GM18951 (cell line): ENCODE results near the gene PCBP4.

Experiments
- POLR2A ChIP-seq: IDR thresholded peaks from 4 replicates; pipeline ENCODE4 v1.6.1; 2011; ENCODE audit warnings: mild to moderate bottlenecking; ENCODE audit not compliant: insufficient read length, insufficient read depth; ENCODE audit errors: extremely low read depth
- in situ Hi-C: fragments of 300-500 bp; cut with MboI; formaldehyde crosslinking; loops from one replicate; pipeline ENCODE4 v1.12.0; 2022; ENCODE audit warnings: low sequenced_read_pairs, mixed read lengths, inconsistent platforms; ENCODE audit not compliant: unreplicated experiment

The PCBP4 gene

GRCh38 chr3:51974963-51975851, 8.0 kb upstream of the PCBP4 start, which contains the start of gene ABHD14A:
TSS of gene ABHD14A (plus strand) at chr3:51975064. CDS start at chr3:51975136, 72 bp downstream.
- TF ChIP-seq POLR2A = peak; percentile 93
- in situ Hi-C loops = no loop called here

- in situ Hi-C loops = no loop called here
- TF ChIP-seq POLR2A = no peak
These were observed 7.2 kb upstream of the PCBP4 start for GRCh38 chr3:51974277-51974962.

- in situ Hi-C loops = no loop called here
- TF ChIP-seq POLR2A = no peak
These were observed 4.1 kb upstream of the PCBP4 start for GRCh38 chr3:51971350-51971749.

GRCh38 chr3:51970606-51971300, 3.5 kb upstream of the PCBP4 start:
- in situ Hi-C loops = no loop called here
- no peak for TF ChIP-seq POLR2A

- TF ChIP-seq POLR2A = no peak
- in situ Hi-C loops = no loop called here
These were observed 2.6 kb upstream of the PCBP4 start for GRCh38 chr3:51969841-51970240.

- in situ Hi-C loops = no loop called here
- TF ChIP-seq POLR2A = no peak
These were observed 1.8 kb upstream of the PCBP4 start for GRCh38 chr3:51968883-51969678.

- TF ChIP-seq POLR2A = no peak
- in situ Hi-C loops = no loop called here
These were observed 1.0 kb upstream of the PCBP4 start for GRCh38 chr3:51968170-51968775.

- in situ Hi-C loops = no loop called here
- no peak for TF ChIP-seq POLR2A
These were observed 301 bp downstream of the PCBP4 start for GRCh38 chr3:51966922-51967383.

- TF ChIP-seq POLR2A = no peak
- in situ Hi-C loops = no loop called here
These were observed 768 bp downstream of the PCBP4 start for GRCh38 chr3:51966486-51966885.

- TF ChIP-seq POLR2A = no peak
- in situ Hi-C loops = no loop called here
These were observed 1.2 kb downstream of the PCBP4 start for GRCh38 chr3:51966016-51966415.

GRCh38 chr3:51964521-51964920, 2.7 kb downstream of the PCBP4 start:
- no peak for TF ChIP-seq POLR2A
- in situ Hi-C loops = no loop called here

GRCh38 chr3:51963951-51964451, 3.3 kb downstream of the PCBP4 start:
- TF ChIP-seq POLR2A = no peak
- in situ Hi-C loops = no loop called here

GRCh38 chr3:51962854-51963530, 4.3 kb downstream of the PCBP4 start:
- in situ Hi-C loops = no loop called here
- no peak for TF ChIP-seq POLR2A
